HG02970 (cell line): ENCODE data around the gene KLF5.

ENCODE experiments used
- ATAC-seq: cut with Tn5 transposase; IDR thresholded peaks from one replicate; pipeline ENCODE4 v1.9.1; 2021; ENCODE audit warnings: mild to moderate bottlenecking, moderate library complexity, moderate number of reproducible peaks; ENCODE audit not compliant: unreplicated experiment, low FRiP score

Gene KLF5

DNA sequence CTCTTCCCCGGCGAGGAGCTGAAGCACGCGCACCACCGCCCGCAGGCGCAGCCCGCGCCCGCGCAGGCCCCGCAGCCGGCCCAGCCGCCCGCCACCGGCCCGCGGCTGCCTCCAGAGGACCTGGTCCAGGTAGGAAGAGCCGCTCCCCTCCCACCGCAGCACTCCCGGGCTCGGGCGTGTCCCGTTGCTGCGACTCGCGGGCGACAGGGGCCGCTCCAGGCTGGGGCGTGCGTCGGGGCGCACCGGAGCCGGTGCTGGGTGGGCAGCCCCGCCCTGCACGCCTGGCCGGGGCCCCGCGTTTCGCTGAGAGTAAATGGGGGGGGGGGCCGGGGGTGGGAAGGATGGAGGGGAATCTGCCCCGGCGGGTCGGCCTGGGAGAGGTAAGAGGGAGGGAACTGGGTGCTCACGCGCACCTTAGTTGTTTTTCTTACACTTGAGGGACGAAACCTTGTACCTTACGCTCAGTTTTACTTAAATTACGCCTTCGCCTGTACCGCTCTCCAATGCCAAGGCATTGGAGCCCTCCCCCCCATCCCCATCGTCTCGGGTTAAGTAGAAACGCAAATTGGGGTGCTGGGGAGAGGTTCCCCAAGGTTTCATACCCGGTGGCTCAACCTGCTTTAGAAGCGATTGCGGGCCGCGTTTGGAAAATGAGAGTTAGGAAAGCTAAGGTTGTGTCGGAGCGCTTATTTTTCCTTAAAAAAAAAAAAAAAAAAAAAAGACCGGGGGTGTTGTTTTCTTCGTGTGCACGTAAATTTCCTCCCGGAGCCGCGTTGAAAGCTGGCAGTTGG, 850 bp downstream of the KLF5 start:
- peak; percentile 34 for ATAC-seq

DNA sequence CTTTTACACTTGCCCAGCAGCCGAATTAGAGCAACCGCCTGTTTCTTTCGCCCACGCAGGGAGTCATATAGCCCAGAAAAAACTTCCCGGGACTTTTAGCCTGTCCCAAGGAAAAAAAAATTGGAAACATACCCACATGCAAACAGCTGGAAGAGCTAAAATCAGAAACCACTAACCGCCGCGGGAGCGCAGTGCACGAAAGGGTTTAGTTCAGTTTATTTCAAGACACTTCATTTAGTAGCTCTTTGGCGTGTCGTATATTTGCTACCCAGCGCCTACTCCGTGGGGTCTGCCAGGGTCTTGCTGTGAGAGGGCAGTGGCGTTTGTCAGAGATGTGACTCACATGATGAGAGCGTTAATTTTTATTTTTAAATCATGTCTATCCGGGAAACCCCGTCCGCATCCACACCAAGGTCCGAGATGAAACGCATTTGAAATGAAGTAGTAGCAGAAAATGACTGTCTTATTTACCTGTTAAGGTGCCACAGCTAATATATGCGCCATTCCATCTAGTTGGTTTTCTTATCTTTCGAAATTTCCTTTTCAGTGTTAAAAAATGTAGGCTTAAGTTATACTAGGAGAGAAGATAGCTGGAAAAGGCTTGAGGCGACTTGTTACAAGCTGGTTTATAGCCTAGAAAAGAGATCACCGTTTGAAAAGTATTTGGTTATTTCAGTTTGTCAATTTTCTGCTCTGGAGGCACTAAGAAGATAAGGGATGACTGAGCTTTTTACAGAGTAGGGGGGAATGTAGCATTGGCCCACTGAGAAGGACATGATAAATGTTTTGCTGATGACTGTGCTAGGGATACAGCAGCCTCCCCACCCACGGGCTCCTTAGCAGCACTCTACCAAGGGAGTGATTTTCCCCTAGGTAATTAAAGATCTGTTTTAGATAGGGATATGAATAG, 1.7 kb downstream of the KLF5 start:
- no peak for ATAC-seq

DNA sequence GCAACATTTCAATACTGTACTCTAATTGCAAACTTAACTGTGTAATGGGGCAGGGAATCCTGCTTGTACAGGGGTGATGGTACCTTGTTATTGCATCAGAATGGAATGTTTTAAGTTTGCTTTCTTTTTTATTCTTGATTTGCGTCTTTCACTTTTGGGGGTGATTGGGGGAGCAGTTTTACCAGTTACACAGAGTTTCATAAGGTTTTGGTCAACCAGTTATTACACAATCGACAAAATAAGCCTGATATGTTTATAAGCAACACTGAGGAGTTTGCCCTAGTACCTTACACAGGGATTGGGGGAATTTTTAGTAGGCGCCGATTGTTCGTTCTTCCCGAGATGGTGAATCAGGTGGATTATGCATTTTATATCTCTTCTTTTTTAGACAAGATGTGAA, 2.7 kb downstream of the KLF5 start:
- no peak for ATAC-seq

DNA sequence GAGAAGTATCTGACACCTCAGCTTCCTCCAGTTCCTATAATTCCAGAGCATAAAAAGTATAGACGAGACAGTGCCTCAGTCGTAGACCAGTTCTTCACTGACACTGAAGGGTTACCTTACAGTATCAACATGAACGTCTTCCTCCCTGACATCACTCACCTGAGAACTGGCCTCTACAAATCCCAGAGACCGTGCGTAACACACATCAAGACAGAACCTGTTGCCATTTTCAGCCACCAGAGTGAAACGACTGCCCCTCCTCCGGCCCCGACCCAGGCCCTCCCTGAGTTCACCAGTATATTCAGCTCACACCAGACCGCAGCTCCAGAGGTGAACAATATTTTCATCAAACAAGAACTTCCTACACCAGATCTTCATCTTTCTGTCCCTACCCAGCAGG, 3.1 kb downstream of the KLF5 start:
- no peak for ATAC-seq

DNA sequence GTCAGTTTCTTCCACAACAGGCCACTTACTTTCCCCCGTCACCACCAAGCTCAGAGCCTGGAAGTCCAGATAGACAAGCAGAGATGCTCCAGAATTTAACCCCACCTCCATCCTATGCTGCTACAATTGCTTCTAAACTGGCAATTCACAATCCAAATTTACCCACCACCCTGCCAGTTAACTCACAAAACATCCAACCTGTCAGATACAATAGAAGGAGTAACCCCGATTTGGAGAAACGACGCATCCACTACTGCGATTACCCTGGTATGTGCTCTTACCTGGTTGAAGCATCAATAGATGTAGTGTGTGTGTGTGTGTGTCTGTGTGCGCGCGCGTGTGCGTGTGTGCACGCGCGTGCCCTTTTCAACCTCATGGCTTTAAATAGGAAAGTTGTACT, 3.7 kb downstream of the KLF5 start:
- ATAC-seq = no peak

DNA sequence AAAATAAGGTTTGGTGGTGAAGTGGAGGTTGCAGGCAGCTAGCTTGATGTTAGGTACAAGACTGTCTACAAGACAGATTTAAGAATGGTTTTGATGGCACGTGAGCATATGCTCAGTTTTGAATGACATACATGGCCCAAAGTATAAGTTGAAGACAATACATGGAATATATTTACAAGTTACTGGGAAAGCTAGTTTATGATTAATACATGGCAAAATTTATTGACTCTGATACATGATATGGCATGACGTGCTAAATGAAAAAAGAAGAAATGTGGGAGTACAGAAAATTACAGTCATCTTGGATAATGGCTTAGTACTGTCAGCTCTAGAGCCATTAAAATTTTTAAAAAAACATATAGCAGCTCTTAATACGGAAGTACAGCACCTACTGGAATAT, 4.4 kb downstream of the KLF5 start:
- no peak for ATAC-seq

DNA sequence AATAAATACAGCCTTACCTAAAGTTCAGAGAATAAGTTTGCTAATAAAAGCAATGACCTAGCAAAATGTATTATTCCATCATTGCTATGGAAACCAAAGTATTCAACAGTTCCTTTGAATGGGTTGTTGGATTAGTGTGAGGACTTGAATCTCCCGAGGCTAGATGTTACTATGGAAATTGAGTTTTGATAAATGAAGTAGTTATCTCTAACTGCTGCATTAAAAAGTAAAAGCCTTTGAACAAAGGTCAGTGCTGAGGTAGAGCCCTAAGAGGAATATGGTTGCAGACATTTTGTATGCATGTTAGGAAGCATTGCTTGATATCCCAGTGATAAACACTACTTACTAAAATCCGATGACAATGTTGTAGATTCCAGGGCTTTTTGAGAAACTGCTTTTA, 6.2 kb downstream of the KLF5 start:
- no peak for ATAC-seq

DNA sequence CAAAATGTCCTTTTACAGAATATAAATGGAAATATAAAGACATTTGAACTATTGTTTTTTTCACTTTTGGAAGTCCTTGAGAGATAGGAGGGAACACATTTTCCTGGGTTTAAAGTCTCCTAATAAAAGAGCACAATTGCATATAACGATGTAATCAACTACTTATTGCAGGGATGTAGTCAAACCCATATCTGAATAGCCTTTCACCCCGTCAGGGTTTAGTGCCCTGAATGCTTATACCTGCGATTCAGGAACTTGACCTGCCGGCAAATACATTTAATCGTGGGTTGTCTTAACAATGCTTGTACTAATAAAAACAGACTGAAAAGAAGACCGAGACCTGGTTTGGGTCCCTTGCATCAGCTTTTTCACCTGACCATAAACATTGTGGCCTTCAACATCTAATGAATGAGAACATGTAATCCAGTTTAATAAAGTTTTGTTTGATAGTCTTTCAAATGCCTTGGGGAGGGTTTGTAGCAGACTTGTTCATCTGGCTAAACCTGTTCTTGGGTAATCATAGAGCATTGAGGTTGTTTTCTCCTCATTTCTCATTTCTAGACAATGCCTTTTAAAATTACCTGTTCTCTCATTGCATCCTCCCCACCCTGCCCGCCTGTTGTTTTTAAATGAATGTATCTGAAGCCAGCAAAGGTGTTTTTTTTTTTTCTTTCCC, 7.0 kb downstream of the KLF5 start:
- ATAC-seq = no peak

DNA sequence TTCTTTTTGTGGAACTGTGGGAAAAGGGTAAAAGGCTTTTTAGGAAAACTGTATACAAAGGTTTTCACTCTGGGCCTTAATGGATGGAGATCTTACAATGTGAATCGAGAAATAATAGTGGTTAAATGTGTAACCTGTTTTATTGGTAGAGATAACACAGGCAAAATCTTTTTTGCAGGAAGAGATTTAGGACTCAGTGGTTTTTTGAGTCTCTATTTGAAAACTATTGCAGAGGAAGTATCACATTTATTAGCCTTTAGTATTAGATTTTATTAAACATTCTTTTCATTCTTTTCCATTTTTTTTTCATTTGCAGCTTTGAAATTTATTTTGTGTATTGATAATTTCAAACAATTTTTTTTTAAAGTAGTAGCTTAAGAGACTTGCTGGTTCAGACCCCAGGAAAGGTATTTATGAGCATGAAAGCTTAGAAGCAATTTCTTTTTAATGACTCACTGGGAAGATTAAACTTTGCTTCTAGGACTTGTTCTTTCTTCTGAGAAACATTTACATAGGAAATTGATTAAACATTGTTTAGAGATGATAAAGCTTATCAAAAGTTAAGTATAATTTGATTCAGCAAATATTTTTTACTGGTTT, 10.5 kb downstream of the KLF5 start:
- no peak for ATAC-seq

DNA sequence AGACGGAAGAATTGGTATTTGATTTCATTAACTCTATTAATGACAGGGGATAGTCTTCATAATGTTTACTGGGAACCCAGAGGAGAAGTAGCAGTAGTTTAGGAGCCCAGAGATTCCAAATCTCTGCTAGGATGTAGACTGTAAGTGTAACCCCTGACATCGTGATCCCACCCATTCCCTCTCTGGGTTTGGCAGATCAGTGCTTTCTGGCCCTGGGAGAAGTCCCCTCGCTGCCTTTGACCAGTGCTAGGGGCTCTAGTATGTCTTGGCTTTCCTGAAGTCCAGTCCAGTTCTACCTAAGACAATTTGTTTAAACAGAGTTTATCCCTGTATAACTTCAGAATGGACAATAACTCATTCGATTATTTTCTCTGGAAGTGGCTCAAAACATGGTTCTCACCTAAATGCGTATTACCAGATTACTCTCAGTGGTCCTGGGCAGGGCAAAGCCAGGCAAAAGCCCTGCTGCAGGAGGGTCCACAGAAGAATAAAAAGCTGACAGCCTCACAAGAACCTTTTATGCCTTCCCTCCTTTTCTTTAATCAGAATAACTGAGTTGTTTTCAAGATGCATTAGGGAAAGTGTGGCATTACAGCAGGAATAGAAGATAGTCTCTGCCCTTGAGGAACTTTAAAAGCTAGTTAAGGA, 11.8 kb downstream of the KLF5 start:
- no peak for ATAC-seq

DNA sequence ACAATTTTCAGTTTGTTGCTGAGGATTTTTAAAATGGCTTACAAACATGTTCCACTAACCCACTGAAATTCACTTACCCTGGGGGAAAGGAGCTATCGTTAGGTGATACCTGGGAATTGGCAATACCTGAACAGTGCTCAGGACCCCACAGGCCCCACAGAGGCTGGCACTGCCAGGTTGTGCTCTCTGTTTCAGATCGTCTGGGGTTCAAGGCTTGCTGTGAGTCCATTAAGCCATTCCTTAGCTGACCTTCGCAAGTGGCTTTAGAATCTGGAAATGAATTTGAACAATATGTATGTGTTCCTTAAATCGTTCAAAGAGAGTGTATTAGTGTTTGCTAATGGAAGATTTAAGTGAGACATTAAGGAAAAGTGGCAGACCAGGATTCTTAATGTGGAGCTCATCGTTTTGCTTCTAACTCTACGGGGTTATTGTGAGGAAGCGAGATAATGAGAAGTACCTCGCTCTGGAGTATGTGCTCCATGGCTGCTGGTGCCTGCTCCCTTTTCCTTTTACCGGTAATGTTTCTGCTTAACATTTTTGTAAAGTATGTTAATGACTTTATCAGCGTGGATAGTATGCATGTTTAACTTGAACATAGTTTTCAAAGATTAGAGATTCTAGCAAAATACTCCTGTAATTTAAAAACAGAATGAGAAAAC, 13.6 kb downstream of the KLF5 start:
- ATAC-seq = no peak

DNA sequence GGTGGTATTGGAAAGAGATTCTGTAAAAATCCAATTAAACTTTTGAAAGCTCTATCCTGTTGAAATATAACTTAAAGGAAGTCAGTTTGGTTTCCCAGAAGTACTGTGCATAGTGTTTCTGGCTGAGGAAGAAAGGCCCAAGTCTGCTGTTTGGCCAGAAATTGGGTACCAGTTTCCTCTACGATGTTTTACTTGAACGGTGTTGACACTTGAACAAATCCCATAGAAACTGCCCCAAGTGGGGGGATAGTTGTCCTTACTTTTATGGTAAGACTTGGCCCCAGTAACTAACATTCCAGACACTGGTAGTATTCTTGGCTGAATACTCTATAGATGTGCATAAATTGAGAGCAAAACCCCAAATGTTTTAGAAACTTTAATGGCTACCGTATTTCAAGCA, 14.2 kb downstream of the KLF5 start:
- no peak for ATAC-seq

DNA sequence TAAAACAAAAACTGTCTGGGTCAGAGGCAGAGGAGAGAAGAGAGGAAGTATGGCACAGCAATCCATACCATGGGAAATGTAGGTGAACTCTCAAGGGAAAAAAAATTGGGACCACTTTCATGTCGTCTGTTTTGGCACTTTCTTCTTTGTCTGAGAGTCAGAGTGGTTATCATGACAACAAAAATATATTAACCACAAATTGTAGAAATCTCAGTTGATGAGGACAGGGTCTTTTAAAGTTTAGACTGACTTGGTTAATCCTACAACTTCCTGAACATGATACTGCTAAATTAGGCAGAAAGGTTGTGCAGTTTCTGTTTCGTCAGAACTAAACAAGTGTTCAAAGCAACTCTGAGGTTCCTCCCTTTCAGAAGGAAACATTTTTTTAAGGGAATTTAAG, 15.2 kb downstream of the KLF5 start:
- ATAC-seq = no peak

DNA sequence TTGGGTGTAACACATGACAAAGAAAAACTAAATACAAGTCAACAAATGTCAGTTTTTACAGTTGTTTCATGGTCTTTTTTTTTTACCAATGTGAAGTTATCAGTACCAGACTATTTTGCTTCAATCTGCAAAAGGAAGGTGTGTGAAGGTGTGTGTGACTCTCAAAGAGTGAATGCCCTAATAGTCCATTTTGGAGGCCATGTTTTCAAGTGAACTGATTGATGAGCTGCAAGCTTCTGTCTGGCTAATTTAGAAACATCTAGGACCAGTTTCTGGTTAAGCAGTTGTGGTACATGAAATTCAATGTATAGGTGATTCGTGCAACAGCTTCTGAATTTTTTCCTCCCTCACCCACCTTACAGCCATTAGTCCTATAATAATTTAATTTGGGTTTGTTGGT, 16.1 kb downstream of the KLF5 start:
- no peak for ATAC-seq

DNA sequence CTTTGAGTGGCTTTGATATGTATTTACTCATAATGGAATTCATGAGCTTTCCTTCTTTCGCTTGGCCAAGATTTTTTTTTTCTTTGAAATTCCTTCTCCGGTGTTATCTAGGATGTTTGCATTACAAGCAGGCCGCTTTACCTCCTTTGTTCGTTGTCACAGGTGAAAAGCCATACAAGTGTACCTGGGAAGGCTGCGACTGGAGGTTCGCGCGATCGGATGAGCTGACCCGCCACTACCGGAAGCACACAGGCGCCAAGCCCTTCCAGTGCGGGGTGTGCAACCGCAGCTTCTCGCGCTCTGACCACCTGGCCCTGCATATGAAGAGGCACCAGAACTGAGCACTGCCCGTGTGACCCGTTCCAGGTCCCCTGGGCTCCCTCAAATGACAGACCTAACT, 16.7 kb downstream of the KLF5 start:
- no peak for ATAC-seq

DNA sequence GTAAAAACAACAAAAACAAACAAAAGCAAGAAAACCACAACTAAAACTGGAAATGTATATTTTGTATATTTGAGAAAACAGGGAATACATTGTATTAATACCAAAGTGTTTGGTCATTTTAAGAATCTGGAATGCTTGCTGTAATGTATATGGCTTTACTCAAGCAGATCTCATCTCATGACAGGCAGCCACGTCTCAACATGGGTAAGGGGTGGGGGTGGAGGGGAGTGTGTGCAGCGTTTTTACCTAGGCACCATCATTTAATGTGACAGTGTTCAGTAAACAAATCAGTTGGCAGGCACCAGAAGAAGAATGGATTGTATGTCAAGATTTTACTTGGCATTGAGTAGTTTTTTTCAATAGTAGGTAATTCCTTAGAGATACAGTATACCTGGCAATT, 17.1 kb downstream of the KLF5 start:
- no peak for ATAC-seq

DNA sequence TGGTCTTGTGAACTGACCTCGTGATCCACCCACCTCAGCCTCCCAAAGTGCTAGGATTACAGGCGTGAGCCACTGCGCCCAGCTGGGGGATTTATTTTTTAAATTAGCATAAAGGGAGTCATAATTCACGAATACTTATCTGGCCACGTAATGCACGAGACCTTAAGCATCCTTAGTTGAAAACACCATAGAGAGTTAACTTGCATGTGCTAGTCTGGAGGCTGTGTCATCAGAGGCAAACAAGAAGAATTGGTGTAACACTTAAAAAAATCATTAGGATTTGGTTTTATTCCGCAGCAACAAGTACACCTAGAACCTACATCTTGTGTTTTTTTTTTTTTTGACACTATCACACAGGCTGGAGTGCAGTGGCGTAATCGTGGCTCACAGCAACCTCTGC, 19.1 kb downstream of the KLF5 start:
- no peak for ATAC-seq

DNA sequence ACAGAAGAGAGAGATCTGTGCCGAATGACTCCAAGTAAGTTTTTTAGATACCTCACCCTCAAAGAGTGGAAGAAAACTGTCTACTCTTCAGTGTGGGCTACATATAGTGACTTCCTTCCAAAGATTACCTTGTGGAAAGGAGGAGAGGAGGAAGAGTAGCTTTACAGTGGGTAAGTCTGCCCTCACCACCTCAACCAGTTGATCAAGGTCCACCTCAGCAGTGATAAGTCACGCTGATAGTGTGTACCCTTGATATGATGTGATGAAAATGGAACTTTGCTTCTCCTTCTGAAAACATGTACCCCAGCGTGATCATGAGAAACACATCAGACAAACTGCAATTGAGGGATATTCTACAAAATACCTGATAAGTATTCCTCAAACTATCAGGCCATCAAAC, 20.6 kb downstream of the KLF5 start:
- no peak for ATAC-seq

DNA sequence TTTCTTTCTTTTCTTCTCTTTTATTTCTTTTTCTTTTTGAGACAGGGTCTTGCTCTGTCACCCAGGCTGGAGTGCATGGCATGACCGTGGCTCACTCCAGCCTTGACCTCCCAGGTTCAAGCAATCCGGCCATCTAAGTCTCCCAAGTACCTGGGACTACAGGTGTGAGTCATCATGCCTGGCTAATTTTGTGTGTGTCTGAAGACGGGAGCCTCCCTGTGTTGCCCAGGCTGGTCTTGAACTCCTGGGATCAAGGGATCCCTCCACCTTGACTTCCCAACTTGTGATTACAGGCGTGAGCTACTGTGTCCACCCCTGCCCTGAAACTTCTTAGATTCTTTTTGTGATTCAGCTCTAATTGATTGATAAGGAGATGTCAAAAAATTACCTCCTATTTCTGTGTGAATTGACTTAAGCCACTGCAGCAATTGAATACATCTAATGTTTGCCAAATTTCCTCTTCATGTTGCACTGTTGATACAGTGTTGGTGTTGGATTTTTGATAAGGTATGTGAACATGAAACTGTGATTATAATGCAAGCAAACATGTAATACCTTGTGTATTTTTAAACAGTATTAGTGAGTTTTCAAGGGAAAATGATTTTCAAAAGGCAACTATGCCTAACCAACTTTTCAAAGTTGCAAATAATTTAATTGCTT, 22.6 kb downstream of the KLF5 start:
- ATAC-seq = no peak
